CD4-positive, alpha-beta T cell (primary cell): ENCODE results near the gene KCNB1. TPM values are rescaled to one million over a fixed set of nuclear protein-coding genes. Genes with fewer than 3 reads are reported as not detected.

Experiments used
- ATAC-seq: fragments of 200-7000 bp; cut with Tn5 transposase; one replicate; pipeline ENCODE4 v1.10.0; 2022; ENCODE audit warnings: mild to moderate bottlenecking; ENCODE audit not compliant: poor library complexity
- CTCF ChIA-PET: fragments of 350-600 bp; sonication (Branson Sonifier 250); formaldehyde crosslinking; loops from one replicate; lab custom pipeline; 2021; ENCODE audit warnings: antibody characterized with exemption, inconsistent platforms; lab: Charles Lee
- POLR2A ChIA-PET: fragments of 350-600 bp; sonication (Branson Sonifier 250); formaldehyde crosslinking; loops from one replicate; lab custom pipeline; 2021; ENCODE audit warnings: antibody characterized with exemption, inconsistent platforms; lab: Charles Lee
- DNase-seq, 14 experiments: peaks; one replicate each; pipeline ENCODE4 v3.0.0-alpha.2; 2013 to 2020; ENCODE audit warnings: mixed read lengths in 2 of 14
- H3K27ac ChIP-seq, 2 donors: one replicate each; pipeline versions ENCODE4 v1.5.1 to v1.7.0; 2013; ENCODE audit warnings: low read length in 2 of 2, low read depth in 1 of 2, mild to moderate bottlenecking in 1 of 2
- H3K27me3 ChIP-seq, 2 experiments: 1 replicate in 1 of 2; 2 replicates in 1 of 2; pipeline versions ENCODE4 v1.6.1 to v1.7.0; 2013; ENCODE audit warnings: low read length in 2 of 2, control low read depth in 1 of 2, mild to moderate bottlenecking in 1 of 2, moderate library complexity in 1 of 2; ENCODE audit not compliant: insufficient read depth in 2 of 2, control insufficient read depth in 1 of 2
- H3K36me3 ChIP-seq: one replicate; pipeline ENCODE4 v1.6.1; 2013; ENCODE audit warnings: low read length, control low read depth; ENCODE audit not compliant: insufficient read depth
- H3K4me1 ChIP-seq: one replicate; pipeline ENCODE4 v1.6.1; 2013; ENCODE audit warnings: low read length, control low read depth; ENCODE audit not compliant: insufficient read depth
- H3K4me3 ChIP-seq: one replicate; pipeline ENCODE4 v1.5.1; 2013; ENCODE audit warnings: mild to moderate bottlenecking, low read length, moderate library complexity
- H3K9me3 ChIP-seq, 2 experiments: 1 replicate in 1 of 2; 2 replicates in 1 of 2; pipeline versions ENCODE4 v1.6.1 to v1.7.0; 2013; ENCODE audit warnings: low read length in 2 of 2, mild to moderate bottlenecking in 2 of 2, control low read depth in 1 of 2, moderate library complexity in 1 of 2; ENCODE audit not compliant: control insufficient read depth in 1 of 2, insufficient read depth in 1 of 2
- H3K27ac Mint-ChIP-seq: one replicate; pipeline ENCODE4 v1.8.0; 2020; ENCODE audit warnings: mixed read lengths
- H3K27me3 Mint-ChIP-seq: one replicate; pipeline ENCODE4 v1.8.0; 2021; ENCODE audit warnings: mixed read lengths
- H3K36me3 Mint-ChIP-seq: one replicate; pipeline ENCODE4 v1.8.0; 2021; ENCODE audit warnings: low read depth, mixed read lengths
- H3K4me1 Mint-ChIP-seq: one replicate; pipeline ENCODE4 v1.8.0; 2021; ENCODE audit warnings: low read depth, mixed read lengths
- H3K4me3 Mint-ChIP-seq: one replicate; pipeline ENCODE4 v1.8.0; 2020; ENCODE audit warnings: mild to moderate bottlenecking, mixed read lengths
- H3K9me3 Mint-ChIP-seq: one replicate; pipeline ENCODE4 v1.8.0; 2020; ENCODE audit warnings: mixed read lengths
- intact Hi-C, 2 experiments: fragments of 100-400 bp; cut with DNase I in 1 of 2; cut with micrococcal nuclease in 1 of 2; formaldehyde crosslinking; loops; one replicate each; pipeline versions ENCODE4 v1.15.1 to v1.9.0; 2023 to 2025; cut with DNase I, micrococcal nuclease
- total RNA-seq, 174 experiments: library from RNA in 2 of 174; stranded (reverse) in 2 of 174; gene quantifications; one replicate each; pipeline ENCODE4 v1.2.3 and lab custom pipeline; 2021 to 2026
- TF ChIP-seq, protein P1 (sequence below): fragments of 200-600 bp; IDR thresholded peaks from one replicate; pipeline ENCODE4 v1.8.0; 2022; ENCODE audit warnings: antibody characterized with exemption, mild to moderate bottlenecking

Gene KCNB1
- total RNA-seq, 2 experiments from 2014 or later, result 0.06 to 0.08 TPM

DNA sequence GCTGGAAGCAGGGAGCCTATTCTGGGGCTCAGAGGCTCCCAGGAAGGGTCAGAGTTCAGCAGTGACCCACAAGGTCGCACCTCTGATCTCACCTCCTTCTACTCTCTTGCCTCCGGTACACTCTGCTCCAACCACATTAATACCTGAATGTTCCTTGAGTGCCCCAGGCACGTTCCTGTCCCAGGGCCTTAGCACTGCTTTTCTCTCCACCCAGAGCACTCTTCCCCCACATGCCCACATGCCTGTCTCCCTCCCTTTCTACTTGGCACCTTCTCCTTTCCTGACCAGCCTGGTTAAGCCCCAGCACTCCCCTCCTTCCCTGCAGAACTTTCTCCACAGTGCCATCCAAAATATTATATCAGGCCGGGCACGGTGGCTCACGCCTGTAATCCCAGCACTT is 13.4 kb downstream of the KCNB1 start:
- no peak overlapping the region for H3K27ac ChIP-seq
- intact Hi-C loops, result no loop called here
- no peaks in the 10 kb centered on the region for H3K36me3 ChIP-seq
- H3K27me3 ChIP-seq, result peaks cover 7 to 12% of the 10 kb centered on the region in 2 experiments
- H3K9me3 Mint-ChIP-seq, result no peaks in the 10 kb centered on the region
- TF ChIP-seq, protein P1, sequence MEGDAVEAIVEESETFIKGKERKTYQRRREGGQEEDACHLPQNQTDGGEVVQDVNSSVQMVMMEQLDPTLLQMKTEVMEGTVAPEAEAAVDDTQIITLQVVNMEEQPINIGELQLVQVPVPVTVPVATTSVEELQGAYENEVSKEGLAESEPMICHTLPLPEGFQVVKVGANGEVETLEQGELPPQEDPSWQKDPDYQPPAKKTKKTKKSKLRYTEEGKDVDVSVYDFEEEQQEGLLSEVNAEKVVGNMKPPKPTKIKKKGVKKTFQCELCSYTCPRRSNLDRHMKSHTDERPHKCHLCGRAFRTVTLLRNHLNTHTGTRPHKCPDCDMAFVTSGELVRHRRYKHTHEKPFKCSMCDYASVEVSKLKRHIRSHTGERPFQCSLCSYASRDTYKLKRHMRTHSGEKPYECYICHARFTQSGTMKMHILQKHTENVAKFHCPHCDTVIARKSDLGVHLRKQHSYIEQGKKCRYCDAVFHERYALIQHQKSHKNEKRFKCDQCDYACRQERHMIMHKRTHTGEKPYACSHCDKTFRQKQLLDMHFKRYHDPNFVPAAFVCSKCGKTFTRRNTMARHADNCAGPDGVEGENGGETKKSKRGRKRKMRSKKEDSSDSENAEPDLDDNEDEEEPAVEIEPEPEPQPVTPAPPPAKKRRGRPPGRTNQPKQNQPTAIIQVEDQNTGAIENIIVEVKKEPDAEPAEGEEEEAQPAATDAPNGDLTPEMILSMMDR, result no peak
- no peaks in the 10 kb centered on the region for H3K36me3 Mint-ChIP-seq
- H3K4me1 ChIP-seq, result peaks cover 2% of the 10 kb centered on the region
- no peaks in the 10 kb centered on the region for H3K9me3 ChIP-seq
- H3K27ac Mint-ChIP-seq, result no peak overlapping the region
- ChIA-PET CTCF (no interaction called here), POLR2A (no interaction called here)
- H3K4me3 ChIP-seq, result no peak overlapping the region
- no peak for ATAC-seq
- no peaks in the 10 kb centered on the region for H3K4me1 Mint-ChIP-seq
- H3K27me3 Mint-ChIP-seq, result peaks cover 59% of the 10 kb centered on the region
- DNase-seq, result no peak
- H3K4me3 Mint-ChIP-seq, result no peak overlapping the region

DNA sequence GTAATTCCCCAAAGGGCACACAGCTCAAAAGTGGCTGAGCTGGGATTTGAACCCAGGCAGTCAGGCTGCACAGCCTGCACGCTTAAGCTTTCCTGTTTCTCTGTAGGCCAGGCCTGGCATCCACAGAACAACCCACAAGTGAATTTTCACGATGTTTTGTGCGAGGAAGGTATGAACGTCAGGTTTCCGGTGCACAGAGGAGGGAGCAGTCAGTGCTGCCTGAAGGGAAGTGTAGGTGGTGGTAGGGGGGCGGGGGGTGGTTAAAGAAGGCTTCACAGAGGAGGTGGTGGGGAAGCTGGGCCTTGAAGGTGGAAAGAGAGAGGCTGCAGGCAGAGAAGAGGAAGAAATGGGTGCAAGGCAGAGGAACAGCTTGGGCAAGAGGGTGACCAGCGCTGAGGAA is 14.1 kb downstream of the KCNB1 start:
- H3K4me3 Mint-ChIP-seq, result no peak overlapping the region
- H3K9me3 Mint-ChIP-seq, result no peaks in the 10 kb centered on the region
- no peaks in the 10 kb centered on the region for H3K36me3 ChIP-seq
- H3K27ac ChIP-seq, result no peak overlapping the region
- H3K4me1 Mint-ChIP-seq, result no peaks in the 10 kb centered on the region
- TF ChIP-seq, protein P1, result no peak
- H3K36me3 Mint-ChIP-seq, result no peaks in the 10 kb centered on the region
- no peak overlapping the region for H3K4me3 ChIP-seq
- H3K27me3 Mint-ChIP-seq, result peaks cover 56% of the 10 kb centered on the region
- no peak overlapping the region for H3K27ac Mint-ChIP-seq
- ATAC-seq, result no peak
- H3K27me3 ChIP-seq, result peaks cover 7 to 12% of the 10 kb centered on the region in 2 experiments
- intact Hi-C loops, result no loop called here
- H3K4me1 ChIP-seq, result peaks cover 2% of the 10 kb centered on the region
- H3K9me3 ChIP-seq, result no peaks in the 10 kb centered on the region
- ChIA-PET CTCF (no interaction called here), POLR2A (no interaction called here)
- DNase-seq, result peak in 1 of 14 experiments; percentile 1

DNA sequence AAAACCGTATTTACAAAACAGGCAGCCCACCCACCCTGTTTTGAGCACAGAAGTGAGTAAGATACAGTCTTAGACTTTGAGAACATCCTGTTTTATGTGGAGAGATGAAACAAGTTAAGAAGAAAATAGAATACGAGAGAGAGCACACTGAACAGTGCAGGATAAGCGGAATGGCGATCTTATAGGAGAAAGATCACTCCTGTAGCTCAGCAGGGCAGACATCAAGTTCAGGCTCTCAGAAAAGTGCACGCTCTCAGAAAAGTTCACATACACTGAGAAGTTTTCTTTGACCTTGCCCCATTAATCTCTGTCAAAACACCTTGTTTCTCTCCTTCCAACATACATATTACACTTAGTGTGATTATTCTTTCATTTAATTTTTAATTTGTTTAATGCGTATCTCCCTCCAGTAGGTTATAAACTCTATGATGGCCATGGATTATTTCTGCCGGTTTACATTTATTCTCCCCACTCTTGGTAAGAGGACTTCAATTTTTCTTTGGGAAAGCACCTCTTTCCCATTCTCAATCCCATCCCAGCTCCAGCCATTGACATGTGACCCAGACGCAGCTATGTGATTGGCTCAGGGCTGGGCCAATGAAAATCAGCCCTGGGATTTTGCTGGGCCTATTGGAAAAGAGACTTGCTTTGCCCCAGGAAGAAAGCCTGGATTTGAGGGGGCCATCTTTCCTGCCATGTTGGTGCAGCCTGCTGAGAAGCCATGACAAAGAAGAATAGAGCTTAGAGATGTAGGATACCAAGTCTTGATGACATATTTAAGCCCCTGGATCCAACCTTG is 16.2 kb downstream of the KCNB1 start:
- Histone ChIP-seq H3K4me3 (no peak overlapping the region), H3K36me3 (no peaks in the 10 kb centered on the region), H3K4me1 (peaks cover 2% of the 10 kb centered on the region), H3K27ac (no peak overlapping the region), H3K27me3 (peaks cover 7 to 9% of the 10 kb centered on the region in 2 experiments), H3K9me3 (no peaks in the 10 kb centered on the region)
- H3K27me3 Mint-ChIP-seq, result peaks cover 49% of the 10 kb centered on the region
- no peak overlapping the region for H3K27ac Mint-ChIP-seq
- no peak overlapping the region for H3K4me3 Mint-ChIP-seq
- no peaks in the 10 kb centered on the region for H3K36me3 Mint-ChIP-seq
- DNase-seq (no peak), ATAC-seq (no peak)
- TF ChIP-seq, protein P1, result no peak
- POLR2A ChIA-PET, result no interaction called here
- intact Hi-C loops, result no loop called here
- H3K9me3 Mint-ChIP-seq, result no peaks in the 10 kb centered on the region
- no peaks in the 10 kb centered on the region for H3K4me1 Mint-ChIP-seq
- CTCF ChIA-PET, result no interaction called here
